Measurements from ENCODE around the gene ZNF616.
"Not testable (repeated sequence)": the region's sequence is repeated elsewhere in the genome, so short reads cannot be mapped to it uniquely, and the experiment has no call there.

ZNF616 gene

GRCh38 chr19:52110780-52111179 lies 29.0 kb downstream of the ZNF616 start:
- DNase-seq (ENCODE audit: low read depth in 2 of 2), result no peak

DNA sequence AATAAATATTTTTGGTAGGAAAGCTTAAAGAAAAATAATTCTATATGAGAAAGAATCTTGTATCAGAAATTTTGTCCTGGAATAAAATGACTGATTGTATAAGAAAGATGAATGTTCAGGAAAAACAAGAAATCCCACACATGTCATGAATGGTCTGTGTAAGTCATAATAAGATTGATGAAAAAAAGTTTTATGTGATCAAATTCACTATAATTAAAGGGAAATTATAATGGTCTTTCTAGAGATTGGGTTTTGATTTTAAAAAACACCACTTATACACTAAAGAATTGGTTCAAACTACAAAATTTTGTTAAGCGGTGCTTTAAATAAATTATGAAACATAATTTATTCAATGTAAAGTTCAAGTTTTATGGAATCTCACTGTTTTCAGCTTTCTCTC lies 37.0 kb downstream of the ZNF616 start:
- DNase-seq (ENCODE audit: low read depth in 2 of 2), result no peak

- no peak for DNase-seq (ENCODE audit: low read depth in 2 of 2)
These were observed 37.7 kb downstream of the ZNF616 start for GRCh38 chr19:52101866-52102562.

DNA sequence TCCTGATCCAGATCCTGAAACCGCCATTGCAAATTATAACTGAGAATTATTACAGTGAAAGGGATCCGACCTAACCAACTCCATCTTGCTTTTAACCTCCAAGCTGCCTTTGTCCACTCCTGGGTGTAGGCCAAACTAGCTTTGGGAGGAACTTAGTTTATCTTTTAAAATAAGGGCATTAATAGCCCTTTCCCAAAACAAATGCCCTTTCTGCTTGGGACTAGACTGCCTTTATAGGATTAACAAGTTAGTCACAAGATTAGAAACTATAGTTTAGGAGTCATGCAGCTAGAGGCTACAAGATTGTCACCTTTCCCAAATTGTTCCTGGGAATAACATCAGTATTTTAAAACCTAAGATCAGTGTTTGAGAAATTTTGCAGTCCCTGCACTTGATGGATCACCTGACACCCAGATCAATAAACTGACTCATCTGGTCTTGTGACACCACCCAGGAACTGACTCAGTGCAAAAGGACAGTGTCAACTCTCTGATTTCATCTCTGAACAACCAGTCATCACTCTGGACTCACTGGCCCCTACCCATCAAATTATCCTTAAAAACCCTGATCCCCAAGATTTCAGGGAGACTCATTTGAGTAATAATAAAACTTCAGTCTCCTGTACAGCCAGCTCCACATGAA lies 40.1 kb downstream of the ZNF616 start:
- no peak for DNase-seq (ENCODE audit: low read depth in 2 of 2)

GRCh38 chr19:52096416-52096815 lies 43.3 kb downstream of the ZNF616 start:
- not testable (repeated sequence) for DNase-seq (ENCODE audit: low read depth in 2 of 2)

- DNase-seq (ENCODE audit: low read depth in 2 of 2), result peak; percentile 83 to 88
These were observed 44.3 kb downstream of the ZNF616 start, which contains the start of gene ZNF841 for GRCh38 chr19:52095172-52096014. Gene ZNF841, minus strand, starts transcription at chr19:52095765. Its CDS starts 10,964 bp downstream, at chr19:52084801.

GRCh38 chr19:52094526-52095130 lies 45.1 kb downstream of the ZNF616 start:
- no peak for DNase-seq (ENCODE audit: low read depth in 2 of 2)

GRCh38 chr19:52086481-52086880 lies 53.3 kb downstream of the ZNF616 start:
- no peak for DNase-seq (ENCODE audit: low read depth in 2 of 2)

DNA sequence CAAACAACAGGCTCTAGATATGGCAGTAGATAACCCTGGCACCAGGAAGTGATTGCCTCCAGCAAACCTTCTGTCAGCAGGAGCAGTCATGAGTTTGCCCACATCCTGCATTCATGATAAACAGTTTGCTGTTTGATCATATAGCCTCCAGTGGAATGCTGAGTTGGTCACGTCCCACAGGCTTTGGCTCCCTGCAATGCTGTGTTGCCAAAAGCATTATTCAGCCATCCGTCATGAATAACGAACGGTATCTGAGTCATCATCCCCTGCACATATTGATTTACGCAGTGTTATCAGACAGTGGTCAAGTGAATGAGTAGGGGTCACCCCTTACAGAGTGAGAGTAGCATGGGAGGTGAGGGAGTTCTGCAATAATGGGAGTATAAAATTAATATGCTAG lies 69.2 kb downstream of the ZNF616 start:
- DNase-seq (ENCODE audit: low read depth in 2 of 2), result no peak

- DNase-seq (ENCODE audit: low read depth in 2 of 2), result no peak
These were observed 70.1 kb downstream of the ZNF616 start for GRCh38 chr19:52069653-52070052.

GRCh38 chr19:52066258-52066863 lies 73.4 kb downstream of the ZNF616 start:
- no peak for DNase-seq (ENCODE audit: low read depth in 2 of 2)

DNA sequence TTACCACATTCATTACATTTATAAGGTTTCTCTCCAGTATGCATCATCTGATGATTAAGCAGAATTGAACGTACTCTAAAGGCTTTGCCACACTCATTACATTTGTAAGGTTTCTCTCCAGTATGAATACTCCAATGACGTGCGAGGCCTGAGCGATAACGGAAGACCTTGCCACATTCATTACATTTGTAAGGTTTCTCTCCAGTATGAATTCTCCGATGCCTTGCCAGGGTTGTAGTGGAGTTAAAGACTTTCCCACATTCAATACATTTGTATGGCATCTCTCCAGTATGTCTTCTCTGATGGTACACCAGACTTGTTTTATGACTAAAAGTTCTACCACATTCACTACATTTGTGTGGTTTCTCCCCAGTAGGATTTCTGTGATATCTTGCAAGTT lies 74.3 kb downstream of the ZNF616 start:
- no peak for DNase-seq (ENCODE audit: low read depth in 2 of 2)
